ENCODE measurements around the gene SMCO4.

DNA sequence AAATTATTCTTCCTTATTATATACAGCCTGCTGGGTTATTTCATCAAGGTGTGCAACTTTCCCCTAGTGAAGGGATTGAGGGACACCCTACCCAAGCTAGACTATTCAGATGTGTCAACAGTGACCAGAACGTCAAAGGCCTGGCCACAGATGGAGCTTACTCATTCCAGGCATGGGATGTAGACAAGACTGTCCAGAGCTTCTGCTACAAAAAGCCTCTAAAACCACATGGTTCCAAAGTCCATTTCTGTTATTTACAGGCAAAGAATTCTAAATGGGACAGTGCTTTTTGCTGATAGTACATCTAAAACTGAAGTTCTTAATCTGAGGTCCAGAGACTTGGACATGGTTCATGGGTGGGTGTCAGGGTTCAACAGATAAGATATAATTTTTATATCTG lies 9.7 kb upstream of the SMCO4 start:
- TF ChIP-seq POLR2AphosphoS5 (IDR thresholded peaks at IDR 0.05; ENCODE audit: low read depth, low read length) (no peak), POLR2A (IDR thresholded peaks at IDR 0.05; ENCODE audit: low read depth, low read length) (no peak)
